Measurements from ENCODE around the gene ADGRL3. TPM values are rescaled to one million over a fixed set of nuclear protein-coding genes. Genes with fewer than 3 reads are reported as not detected.

The ADGRL3 gene
- total RNA-seq, 1 donor from 2014 or later: 93.6 TPM

DNA sequence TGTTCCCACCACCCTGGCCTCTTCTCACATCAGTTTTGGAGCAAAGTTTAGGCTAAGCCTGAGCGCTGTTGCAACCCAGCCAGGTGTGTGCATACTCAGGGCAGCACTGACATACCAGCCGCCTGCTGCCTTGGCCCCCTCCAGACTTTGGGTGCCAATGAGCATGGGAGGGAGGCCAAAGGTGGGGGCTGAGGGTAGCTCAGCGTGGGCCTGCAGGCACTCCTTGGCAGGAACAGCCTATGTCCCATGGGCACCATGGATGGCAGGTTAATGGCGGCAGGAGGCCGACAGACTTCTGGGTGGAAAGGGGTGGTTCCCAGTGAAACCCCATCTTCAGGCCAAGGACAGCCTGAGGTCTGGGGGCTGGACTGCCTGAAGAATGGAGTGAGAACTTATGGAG lies 462.2 kb downstream of the ADGRL3 start:
- Histone ChIP-seq H4K20me1 (ENCODE audit: low read depth) (peaks cover 7% of the 10 kb centered on the region), H2AFZ (replicated peaks) (no peak overlapping the region)

DNA sequence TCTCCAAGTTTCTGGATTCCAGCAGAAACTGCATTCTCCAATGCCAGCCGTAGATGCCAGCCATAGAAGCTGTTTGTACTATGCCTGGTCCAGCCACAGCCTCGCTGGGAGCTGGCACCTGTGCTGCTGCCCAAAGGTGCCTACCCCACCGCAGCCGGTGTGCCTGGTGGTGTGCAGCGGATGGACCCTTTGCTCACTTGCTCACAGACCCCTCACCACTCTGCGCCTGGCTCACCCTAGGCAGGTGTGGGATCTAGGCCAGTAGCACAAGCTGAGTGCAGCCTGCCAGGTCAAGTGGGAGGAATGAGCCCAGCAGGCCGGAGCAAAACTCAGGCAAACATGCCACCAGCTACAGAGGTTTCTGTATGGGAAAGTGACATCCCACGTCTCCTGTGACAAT lies 463.2 kb downstream of the ADGRL3 start:
- Mint-ChIP-seq H3K4me1 (peaks cover 20% of the 10 kb centered on the region), H3K9me3 (peaks cover 8% of the 10 kb centered on the region), H3K27me3 (ENCODE audit: insufficient read depth, low read depth) (peaks cover 5% of the 10 kb centered on the region), H3K27ac (no peak overlapping the region), H3K4me3 (no peak overlapping the region), H3K36me3 (peaks cover 15% of the 10 kb centered on the region)
- Histone ChIP-seq H3K9ac (no peak overlapping the region), H3K79me2 (ENCODE audit: low read depth) (no peaks in the 10 kb centered on the region), H2AFZ (replicated peaks) (no peak overlapping the region), H3K27me3 (no peaks in the 10 kb centered on the region), H3F3A (ENCODE audit: low read depth) (peaks cover 11% of the 10 kb centered on the region), H3K27ac (peak overlapping the region; percentile 40), H3K4me1 (peaks cover 28% of the 10 kb centered on the region), H3K9me3 (ENCODE audit: low read depth) (no peaks in the 10 kb centered on the region), H3K36me3 (no peaks in the 10 kb centered on the region), H4K20me1 (ENCODE audit: low read depth) (peaks cover 7% of the 10 kb centered on the region), H3K4me3 (no peak overlapping the region), H3K4me2 (no peak overlapping the region)
- TF ChIP-seq EZH2 (IDR thresholded peaks at IDR 0.05) (no peak), EZH2phosphoT487 (IDR thresholded peaks at IDR 0.05) (no peak), CTCF (IDR thresholded peaks at IDR 0.05) (no peak)
- DNase-seq (ENCODE audit: low spot score): no peak

More for the DNA sequence above, 462.2 kb downstream of the ADGRL3 start:
- TF ChIP-seq EZH2 (IDR thresholded peaks at IDR 0.05): no peak
- TF ChIP-seq CTCF (IDR thresholded peaks at IDR 0.05): no peak
- TF ChIP-seq EZH2phosphoT487 (IDR thresholded peaks at IDR 0.05): no peak
- Mint-ChIP-seq H3K36me3 (peaks cover 12% of the 10 kb centered on the region), H3K4me1 (peaks cover 28% of the 10 kb centered on the region), H3K27me3 (ENCODE audit: insufficient read depth, low read depth) (peaks cover 5% of the 10 kb centered on the region), H3K4me3 (no peak overlapping the region), H3K9me3 (peaks cover 8% of the 10 kb centered on the region), H3K27ac (no peak overlapping the region)
- no peak overlapping the region for H3K4me3 ChIP-seq
- no peak for DNase-seq (ENCODE audit: low spot score)
- H3K79me2 ChIP-seq (ENCODE audit: low read depth): no peaks in the 10 kb centered on the region
- peaks cover 38% of the 10 kb centered on the region for H3K4me1 ChIP-seq
- no peaks in the 10 kb centered on the region for H3K9me3 ChIP-seq (ENCODE audit: low read depth)
- no peak overlapping the region for H3K27ac ChIP-seq
- H3K36me3 ChIP-seq: no peaks in the 10 kb centered on the region
- no peaks in the 10 kb centered on the region for H3K27me3 ChIP-seq
- no peak overlapping the region for H3K4me2 ChIP-seq
- peaks cover 12% of the 10 kb centered on the region for H3F3A ChIP-seq (ENCODE audit: low read depth)
- H3K9ac ChIP-seq: no peak overlapping the region

GRCh38 chr4:61665649-61666048 lies 465.5 kb downstream of the ADGRL3 start:
- TF ChIP-seq EZH2phosphoT487 (IDR thresholded peaks at IDR 0.05) (no peak), CTCF (IDR thresholded peaks at IDR 0.05) (no peak), EZH2 (IDR thresholded peaks at IDR 0.05) (no peak)
- no peak overlapping the region for H3K9ac ChIP-seq
- no peak for DNase-seq (ENCODE audit: low spot score)
- no peaks in the 10 kb centered on the region for H3K9me3 ChIP-seq (ENCODE audit: low read depth)
- H3K27me3 Mint-ChIP-seq (ENCODE audit: insufficient read depth, low read depth): peaks cover 7% of the 10 kb centered on the region
- H4K20me1 ChIP-seq (ENCODE audit: low read depth): no peaks in the 10 kb centered on the region
- H3K4me2 ChIP-seq: peak overlapping the region; percentile 31
- H3K27me3 ChIP-seq: no peaks in the 10 kb centered on the region
- H3K4me3 Mint-ChIP-seq: no peak overlapping the region
- no peaks in the 10 kb centered on the region for H3K79me2 ChIP-seq (ENCODE audit: low read depth)
- H3K27ac ChIP-seq: peak overlapping the region; percentile 48
- H2AFZ ChIP-seq (replicated peaks): no peak overlapping the region
- peak overlapping the region; percentile 70 for H3K27ac Mint-ChIP-seq
- H3K4me3 ChIP-seq: no peak overlapping the region
- H3K4me1 Mint-ChIP-seq: peaks cover 10% of the 10 kb centered on the region
- H3K9me3 Mint-ChIP-seq: peaks cover 11% of the 10 kb centered on the region
- H3K36me3 ChIP-seq: no peaks in the 10 kb centered on the region
- no peaks in the 10 kb centered on the region for H3F3A ChIP-seq (ENCODE audit: low read depth)
- H3K36me3 Mint-ChIP-seq: peaks cover 20% of the 10 kb centered on the region
- peaks cover 13% of the 10 kb centered on the region for H3K4me1 ChIP-seq

Measured in neural progenitor cell (in vitro differentiated cells).